GM18511 (cell line): Measurements from ENCODE around the gene SMYD4.
"Not testable (repeated sequence)": the region's sequence is repeated elsewhere in the genome, so short reads cannot be mapped to it uniquely, and the experiment has no call there.

Source experiments
- ATAC-seq: cut with Tn5 transposase; IDR thresholded peaks from one replicate; pipeline ENCODE4 v1.9.1; 2021; ENCODE audit warnings: mild to moderate bottlenecking, moderate library complexity; ENCODE audit not compliant: unreplicated experiment

The SMYD4 gene, protein sequence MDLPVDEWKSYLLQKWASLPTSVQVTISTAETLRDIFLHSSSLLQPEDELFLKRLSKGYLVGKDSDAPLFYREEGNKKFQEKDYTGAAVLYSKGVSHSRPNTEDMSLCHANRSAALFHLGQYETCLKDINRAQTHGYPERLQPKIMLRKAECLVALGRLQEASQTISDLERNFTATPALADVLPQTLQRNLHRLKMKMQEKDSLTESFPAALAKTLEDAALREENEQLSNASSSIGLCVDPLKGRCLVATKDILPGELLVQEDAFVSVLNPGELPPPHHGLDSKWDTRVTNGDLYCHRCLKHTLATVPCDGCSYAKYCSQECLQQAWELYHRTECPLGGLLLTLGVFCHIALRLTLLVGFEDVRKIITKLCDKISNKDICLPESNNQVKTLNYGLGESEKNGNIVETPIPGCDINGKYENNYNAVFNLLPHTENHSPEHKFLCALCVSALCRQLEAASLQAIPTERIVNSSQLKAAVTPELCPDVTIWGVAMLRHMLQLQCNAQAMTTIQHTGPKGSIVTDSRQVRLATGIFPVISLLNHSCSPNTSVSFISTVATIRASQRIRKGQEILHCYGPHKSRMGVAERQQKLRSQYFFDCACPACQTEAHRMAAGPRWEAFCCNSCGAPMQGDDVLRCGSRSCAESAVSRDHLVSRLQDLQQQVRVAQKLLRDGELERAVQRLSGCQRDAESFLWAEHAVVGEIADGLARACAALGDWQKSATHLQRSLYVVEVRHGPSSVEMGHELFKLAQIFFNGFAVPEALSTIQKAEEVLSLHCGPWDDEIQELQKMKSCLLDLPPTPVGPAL

DNA sequence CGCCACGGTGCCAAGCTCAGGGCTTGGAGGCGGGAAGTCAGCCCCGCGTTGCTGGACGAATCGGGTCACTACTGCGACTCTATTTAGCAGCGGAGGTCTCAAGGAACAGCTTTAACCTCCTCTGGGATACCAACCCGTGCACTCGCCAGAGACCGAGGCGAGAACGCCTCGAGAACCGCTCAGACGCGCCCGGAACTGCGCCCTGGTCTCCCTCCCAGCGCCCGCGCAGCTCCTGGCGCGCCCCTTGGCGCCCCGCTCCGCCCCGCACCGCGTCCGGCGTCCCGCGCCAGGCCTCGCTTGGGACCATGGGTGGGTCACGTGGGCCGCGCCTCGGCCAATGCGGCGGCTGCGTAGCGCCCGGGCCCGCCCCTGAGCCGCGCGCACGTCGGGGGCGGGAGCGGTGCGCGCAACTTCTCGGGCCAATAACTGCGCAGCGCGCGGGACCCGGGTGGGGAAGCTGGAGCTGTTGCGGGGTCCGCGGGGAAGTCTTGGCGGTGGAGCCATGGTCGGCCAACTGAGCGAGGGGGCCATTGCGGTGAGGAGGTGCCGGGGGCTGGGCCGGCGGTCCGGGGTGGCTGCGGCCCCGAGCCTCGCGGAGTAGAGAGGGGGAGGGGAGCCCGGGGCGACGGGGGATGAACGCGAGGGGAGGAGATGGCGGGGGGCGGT is at the start of gene SMYD4, which contains the start of gene RPA1:
Gene SMYD4 (minus strand): TSS at position 311 of the 666 bp plus-strand sequence. CDS start 1,908 bp downstream, outside the sequence.
Gene RPA1 (plus strand): TSS at position 414 of the 666 bp plus-strand sequence. CDS start 89 bp downstream, at position 503.
- peak; percentile 82 for ATAC-seq

DNA sequence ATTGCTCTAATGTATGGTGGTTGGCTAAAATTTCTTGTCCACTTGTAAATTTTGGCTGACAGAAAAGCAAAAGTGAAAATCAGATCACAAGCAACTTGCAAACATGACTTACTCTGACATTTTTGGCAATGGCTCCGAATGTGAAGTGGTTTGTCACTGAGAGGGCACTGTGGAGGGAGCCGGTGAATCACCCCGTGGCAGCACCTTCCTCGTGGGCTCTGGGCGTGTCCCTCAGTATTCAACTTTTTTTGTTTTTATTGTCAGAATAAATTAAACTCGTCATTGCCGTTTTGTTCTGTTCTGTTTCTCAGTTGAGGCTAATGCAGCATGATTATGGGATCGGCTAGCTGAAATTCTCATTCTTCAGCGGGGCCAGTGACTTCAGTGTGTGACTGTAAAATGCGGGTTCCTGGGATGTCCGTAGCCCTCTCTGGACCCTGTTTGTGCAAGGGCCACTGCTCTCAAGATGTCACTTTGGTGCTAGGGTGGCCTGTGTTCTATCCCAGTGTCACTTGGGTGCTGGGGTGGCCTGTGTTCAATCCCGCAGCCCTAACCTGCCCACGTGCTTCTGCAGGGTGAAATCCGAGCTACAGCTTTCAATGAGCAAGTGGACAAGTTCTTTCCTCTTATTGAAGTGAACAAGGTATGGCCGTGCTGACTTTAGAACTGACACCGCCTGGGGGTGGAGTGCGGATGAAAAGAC is 48.9 kb upstream of the SMYD4 start:
- no peak for ATAC-seq

DNA sequence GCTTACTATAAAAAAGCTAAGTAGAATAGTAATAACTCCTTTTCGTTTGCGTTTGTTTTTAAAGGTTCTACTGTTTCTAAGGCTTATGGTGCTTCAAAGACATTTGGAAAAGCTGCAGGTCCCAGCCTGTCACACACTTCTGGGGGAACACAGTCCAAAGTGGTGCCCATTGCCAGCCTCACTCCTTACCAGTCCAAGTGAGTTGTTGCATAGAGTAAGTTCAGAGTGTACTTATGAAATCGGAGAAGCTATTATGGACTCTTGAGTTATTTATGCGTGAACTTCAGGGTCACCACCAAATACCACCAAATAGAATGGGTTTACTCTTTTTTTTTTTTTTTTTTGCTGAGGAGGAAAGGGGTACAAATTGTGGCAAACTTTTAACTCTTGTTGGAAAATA is 45.9 kb upstream of the SMYD4 start:
- no peak for ATAC-seq

DNA sequence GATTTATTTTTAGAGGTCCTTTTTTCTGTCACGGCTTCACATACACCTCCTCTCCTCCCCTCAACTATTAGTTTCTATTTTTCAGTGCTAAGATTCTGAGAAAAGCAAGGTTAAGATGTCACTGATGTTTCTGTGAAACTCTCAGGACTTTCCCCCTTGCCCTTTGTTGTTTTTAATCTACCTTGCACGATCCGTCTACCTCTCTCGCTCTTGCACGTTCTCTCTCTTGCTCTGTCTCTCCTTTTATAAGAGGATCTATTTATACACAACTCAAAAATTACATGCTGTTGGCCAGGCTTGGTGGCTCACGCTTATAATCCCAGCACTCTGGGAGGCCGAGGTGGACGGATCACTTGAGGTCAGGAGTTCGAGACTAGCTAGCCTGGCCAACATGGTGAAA is 43.7 kb upstream of the SMYD4 start:
- ATAC-seq, result no peak

DNA sequence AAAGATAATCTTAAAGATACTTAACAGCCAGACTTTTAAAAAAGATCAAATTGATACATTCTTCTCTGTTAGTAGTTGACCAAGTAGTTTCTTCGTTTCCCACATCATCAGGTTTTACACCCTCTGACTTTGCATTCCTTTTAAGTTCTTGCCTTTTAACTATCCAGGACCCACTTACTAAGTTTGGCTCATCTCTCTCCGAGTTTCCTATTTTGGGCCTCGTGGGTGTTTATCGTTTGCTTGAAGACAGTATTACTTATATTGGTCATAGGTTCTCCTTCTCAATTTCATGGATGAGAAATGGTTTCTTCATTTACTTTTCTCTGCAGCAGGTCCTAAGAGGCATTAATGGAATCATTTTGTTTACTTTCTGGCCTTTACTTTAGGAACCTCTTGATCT is 43.3 kb upstream of the SMYD4 start:
- ATAC-seq, result no peak

DNA sequence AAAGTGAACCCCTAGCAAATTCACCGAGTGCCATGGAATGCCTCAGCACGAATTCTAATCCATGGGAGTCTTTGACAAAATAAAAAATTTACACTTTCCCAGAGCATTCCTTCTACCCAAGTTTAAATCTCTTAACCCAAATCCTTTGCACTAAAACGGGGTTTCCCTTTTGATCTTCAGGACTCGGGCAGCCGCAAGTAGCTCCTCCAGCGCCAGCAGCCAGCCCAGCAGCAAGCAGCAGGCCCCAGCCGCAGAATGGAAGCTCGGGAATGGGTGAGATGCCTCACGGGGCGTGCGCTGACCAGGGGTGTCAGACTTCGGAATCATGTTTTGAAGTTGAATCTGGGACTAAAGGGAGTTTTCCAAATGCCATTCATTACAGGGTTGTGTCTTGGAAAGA is 42.6 kb upstream of the SMYD4 start:
- no peak for ATAC-seq

DNA sequence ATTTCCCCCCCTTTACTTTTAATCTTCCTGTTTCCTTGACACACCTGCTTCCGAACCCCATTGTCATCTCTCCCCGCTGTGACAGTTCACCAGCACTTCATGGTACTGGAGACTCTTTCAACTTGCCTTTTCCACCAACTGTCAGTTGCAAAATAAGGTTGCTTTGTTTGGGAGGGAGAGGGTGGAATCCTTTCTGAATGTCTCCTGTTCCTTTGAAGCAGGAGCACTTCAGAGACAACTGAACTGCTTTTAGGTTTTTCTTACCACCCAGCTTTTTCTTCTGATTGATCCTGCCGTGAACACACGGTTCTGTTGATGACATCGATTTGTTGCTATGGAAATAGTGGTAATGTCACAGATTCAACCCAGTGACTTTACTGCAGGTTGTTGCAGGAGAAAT is 42.1 kb upstream of the SMYD4 start:
- no peak for ATAC-seq

DNA sequence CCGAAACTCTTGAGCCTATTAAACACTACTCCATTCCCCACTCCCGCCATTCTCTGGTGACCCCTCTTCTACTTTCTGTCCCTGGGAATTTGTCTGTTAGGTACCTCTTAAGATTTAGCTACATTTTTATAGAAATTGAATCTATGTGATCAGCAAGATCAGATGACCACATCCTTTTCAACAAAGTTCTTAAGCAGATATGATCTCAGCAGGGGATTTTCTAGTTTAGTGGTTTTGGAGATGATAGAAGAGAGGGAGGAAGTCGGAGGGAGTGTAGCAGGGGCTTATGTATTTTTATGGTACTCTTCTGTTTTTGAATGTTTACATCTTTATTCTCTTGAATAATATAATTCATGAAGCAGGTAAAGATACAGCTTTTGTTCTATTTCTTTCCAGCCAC is 40.9 kb upstream of the SMYD4 start:
- no peak for ATAC-seq

DNA sequence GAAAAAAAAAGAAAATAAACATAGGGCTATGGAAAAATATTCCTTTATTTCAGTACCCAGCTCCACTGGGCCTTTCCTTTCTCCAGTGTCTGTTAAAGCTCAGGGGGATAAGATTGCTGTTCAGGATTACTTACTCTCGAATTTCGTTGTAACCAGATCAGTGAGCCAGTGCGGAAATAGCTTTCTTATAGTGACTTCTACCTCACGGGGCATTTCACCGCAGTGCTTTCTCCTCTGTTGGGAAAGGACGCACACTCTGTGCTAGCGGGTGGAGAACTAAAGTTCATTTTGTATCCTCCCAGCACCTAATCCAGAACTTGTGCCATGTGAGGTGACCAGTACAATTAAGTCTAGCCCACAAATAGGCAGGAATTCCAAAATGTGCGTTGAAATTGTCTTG is 38.4 kb upstream of the SMYD4 start:
- no peak for ATAC-seq

DNA sequence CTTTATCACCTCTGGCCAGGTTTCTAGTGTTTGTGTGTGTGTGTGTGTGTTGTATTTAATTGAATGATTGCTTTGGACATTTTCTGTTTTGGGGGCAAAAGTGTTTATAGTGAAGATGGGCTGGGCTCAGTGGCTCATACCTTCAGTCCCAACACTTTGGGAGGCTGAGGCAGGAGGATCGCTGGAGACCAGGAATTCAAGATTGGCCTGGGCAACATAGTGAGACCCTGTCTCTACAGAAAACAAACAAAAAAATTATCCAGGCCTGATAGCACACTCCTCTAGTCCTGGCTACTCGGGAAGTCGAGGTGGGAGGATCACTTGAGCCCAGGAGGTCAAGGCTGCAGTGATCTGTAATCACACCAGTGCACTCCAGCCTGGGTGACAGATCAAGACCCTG is 37.6 kb upstream of the SMYD4 start:
- no peak for ATAC-seq

DNA sequence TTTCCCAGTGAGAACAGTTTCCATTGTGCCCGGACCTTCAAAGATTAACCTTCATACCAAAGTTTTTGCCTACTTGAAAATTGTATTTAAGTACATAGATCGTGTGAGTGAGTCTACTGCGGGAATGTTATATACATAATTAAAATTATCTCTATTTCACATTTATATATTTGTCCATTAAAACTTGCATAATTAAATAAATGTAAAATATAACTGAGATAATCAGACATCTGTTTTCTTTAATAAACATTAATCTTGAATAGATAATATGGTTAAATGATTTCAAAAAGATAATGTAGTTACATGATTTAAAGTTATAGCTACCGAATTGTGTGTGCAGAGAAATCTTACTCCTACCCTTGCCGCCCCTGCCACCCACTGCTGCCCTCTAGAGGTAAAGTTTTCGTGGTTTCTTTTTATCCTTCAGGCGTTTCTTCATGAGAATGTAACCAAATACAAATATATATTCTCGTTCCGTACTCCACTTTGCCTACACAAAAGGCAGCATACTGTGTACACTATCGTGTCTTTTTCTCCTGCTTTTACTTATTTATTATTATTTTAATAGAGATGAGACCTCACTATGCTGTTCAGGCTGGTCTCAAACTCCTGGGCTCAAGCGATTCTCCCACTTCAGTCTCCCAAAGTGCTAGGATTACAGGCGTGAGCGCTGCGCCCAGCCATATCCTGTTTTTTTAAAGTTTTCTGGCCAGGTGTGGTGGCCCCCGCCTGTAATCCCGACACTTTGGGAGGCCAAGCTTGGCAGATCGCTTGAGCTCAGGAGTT is 35.7 kb upstream of the SMYD4 start:
- no peak for ATAC-seq

DNA sequence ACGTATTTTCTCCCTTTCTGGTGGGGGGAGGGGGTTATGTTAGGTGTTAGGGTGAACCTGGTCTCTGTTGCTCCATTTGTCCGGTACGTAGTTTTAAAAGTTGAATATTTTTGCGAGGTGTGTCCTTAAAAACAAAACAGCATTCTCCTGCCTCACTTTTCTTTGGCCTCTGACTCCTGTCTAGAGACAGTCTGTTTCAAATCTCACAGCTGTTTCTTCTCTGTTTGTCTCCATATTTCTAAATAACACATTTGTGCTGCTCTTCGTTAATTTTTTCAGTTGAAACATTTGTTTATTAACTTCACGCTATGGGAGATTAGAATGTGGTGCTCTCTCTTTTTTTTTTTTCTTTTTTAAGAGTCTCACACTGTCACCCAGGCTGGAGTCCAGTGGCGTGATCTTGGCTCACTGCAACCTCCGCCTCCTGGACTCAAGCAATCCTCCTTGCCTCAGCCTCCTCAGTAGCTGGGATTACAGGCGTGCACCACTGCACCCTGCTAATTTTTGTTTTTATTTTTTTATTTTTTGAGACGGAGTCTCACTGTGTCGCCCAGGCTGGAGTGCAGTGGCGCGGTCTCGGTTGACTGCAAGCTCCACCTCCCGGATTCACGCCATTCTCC is 31.8 kb upstream of the SMYD4 start:
- no peak for ATAC-seq

DNA sequence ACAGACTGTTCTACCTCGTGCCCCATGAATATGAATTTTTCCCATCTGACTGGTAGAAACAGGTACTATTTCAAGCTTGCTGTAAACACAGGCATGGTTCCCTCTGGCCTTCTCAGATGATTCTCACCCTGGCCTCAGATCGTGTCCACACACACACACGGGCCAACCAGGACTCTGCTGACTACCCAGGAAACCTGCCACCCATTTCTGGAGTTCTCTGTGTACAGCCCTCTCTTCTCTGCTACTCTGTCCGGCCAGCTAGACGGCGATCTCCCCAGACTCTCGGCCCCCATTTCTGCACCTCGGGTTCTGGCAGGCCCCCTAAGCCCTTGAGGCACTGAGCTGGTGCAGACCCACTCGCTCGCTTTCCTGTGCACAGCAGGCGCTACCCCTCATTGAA is 31.3 kb upstream of the SMYD4 start:
- no peak for ATAC-seq

DNA sequence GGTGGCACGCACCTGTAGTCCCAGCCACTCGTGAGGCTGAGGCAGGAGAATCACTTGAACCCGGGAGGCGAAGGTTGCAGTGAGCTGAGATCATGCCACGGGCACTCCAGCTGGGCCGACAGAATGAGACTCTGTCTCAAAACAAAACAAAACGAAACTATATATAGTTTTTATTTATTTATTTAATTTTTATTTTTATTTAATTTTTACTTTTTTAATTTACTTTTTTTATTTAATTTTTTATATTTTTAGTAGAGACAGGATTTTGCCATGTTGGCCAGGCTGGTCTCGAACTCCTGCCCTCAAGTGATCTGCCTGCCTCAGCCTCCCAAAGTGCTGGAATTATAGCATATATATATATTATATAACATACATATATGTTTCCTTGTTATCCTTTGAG is 26.8 kb upstream of the SMYD4 start:
- not testable (repeated sequence) for ATAC-seq

DNA sequence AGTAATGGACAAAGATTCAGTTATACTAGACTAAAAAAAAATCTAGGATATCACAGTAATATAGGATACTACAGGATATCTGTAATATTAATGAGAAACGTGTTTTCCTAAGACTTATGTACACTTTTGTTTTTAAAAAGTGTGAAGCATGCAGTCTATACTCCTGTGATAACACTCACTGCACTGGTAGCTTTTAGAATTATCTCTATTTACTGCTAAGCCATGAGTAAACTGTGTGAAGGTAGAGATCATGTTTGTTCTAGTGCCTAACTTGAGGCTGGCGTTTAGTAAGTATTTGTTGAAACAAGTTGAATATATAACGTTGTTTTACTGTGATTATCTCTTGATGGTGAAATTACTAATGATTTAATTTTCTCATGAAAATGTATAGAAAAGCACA is 24.0 kb upstream of the SMYD4 start:
- no peak for ATAC-seq

DNA sequence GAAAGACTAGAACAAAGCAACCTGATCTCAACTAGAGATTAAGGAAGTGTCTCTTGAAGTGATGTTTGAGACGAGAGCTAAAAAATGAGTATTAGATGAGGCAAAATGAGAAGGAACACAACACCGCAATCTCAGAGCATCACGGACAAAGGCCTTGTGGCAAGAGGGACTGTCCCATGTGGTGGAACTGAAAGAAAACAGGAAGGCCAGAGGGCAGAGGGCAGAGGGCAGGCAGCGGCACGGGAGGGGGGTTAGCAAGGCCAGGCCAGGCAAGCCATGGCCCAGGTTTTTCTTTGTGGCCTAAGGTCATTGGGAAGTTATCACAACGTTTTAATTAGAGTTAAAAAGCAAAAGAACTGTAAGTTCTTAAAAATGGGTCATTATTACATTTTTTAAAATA is 22.6 kb upstream of the SMYD4 start:
- no peak for ATAC-seq

DNA sequence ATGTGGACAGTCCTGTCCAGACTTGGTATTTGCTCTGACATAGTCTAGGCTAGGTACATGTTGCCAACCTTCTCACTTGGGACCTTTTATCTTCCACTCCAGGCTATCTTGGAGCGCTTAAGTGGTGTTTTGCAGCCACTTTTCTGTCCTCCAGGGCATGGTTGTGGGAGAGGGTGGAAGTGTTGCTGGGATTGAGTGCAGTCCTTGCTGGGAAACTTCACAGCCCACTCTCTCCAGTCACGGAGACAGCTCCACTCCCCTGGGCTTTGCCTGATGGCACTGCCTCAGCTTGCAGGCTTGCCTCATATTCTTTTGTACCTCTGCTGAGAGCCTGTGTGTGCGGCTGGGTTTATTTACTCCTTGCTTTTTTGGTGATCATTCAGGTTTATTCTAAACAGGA is 17.5 kb upstream of the SMYD4 start:
- ATAC-seq, result no peak

DNA sequence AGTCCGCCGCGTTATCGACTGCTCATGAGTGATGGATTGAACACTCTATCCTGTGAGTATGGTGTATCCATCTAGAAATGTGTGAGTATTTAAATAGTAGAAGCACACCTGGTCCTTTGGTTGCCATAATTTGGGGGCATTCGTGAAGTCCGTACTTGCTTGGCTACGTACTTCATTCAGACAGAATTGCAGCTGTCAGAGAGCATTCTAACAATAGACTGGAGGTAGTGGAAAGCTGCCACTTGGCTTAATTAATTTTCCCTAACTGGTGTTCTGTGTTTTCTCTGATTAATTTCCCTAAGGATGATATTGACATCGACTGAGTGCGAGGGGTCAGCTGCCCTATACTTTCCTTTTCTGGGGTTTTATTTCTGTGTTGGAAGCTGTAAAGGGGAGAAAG is 14.2 kb upstream of the SMYD4 start:
- ATAC-seq, result no peak

DNA sequence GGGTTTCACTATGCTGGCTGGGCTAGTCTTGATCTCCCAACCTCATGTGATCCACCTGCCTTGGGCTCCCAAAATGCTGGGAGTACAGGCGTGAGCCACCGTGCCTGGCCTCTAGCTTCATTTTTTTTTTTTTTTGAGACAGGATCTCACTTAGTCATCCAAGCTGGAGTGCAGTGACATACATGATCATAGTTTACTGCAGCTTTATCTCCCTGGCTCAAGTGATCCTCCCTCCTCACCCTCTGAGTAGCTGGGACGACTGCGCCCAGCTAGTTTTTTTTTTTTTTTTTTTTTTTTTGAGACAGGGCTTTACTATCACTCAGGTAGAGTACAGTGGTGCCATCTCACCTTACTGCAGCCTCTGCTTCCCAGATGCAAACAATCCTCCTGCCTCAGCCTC is 9.8 kb upstream of the SMYD4 start:
- no peak for ATAC-seq
